Adrenal gland (tissue), 5 donors: ENCODE data around the gene LRP8.

Source experiments
- CTCF ChIP-seq, 6 experiments: fragments of 450-650 bp in 4 of 6; fragments of 200-600 bp in 2 of 6; sonication (generic) in 1 of 6; IDR thresholded peaks; 1 replicate in 5 of 6; 2 replicates in 1 of 6; pipeline versions ENCODE4 v1.5.1 to v1.8.0; 2016 to 2021; ENCODE audit warnings: antibody characterized with exemption in 6 of 6, mild to moderate bottlenecking in 2 of 6, moderate library complexity in 1 of 6
- POLR2A ChIP-seq, 2 donors: fragments of 450-650 bp; IDR thresholded peaks; one replicate each; pipeline ENCODE4 v1.6.1; 2017; ENCODE audit warnings: antibody characterized with exemption in 2 of 2, mild to moderate bottlenecking in 2 of 2, moderate library complexity in 1 of 2
- donor health status: DM: no; HTN: no; CAD: no.

GRCh38 chr1:53352561-53352960 lies 24.7 kb upstream of the LRP8 start:
- no peak for TF ChIP-seq CTCF (IDR thresholded peaks at IDR 0.05)
- TF ChIP-seq POLR2A (IDR thresholded peaks at IDR 0.05): no peak
